T follicular helper cell (primary cell): ENCODE data around the gene SLC25A44.

Experiments used
- DNase-seq: peaks from one replicate; pipeline ENCODE4 v3.0.0-alpha.2; 2020; ENCODE audit warnings: low read depth
- total RNA-seq, 2 experiments: gene quantifications; one replicate each; lab custom pipeline; 2026; lab: John Stamatoyannopoulos, UW

The SLC25A44 gene
- total RNA-seq: 47.9 to 68.5 reads per million in 2 experiments

- DNase-seq: peak; percentile 96
Observed at GRCh38 chr1:156193488-156194299, at the start of gene SLC25A44. SLC25A44 (plus strand) TSS chr1:156194104; CDS start chr1:156199848, 5,744 bp downstream.

GRCh38 chr1:156144742-156145141, 49.2 kb upstream of the SLC25A44 start:
- DNase-seq: no peak

GRCh38 chr1:156145650-156146019, 48.3 kb upstream of the SLC25A44 start:
- DNase-seq: no peak

- DNase-seq: no peak
Observed at GRCh38 chr1:156146020-156146768, 47.7 kb upstream of the SLC25A44 start.

GRCh38 chr1:156146769-156147405, 47.0 kb upstream of the SLC25A44 start:
- no peak for DNase-seq

GRCh38 chr1:156148216-156148615, 45.7 kb upstream of the SLC25A44 start:
- DNase-seq: no peak

- DNase-seq: no peak
Observed at GRCh38 chr1:156149374-156150332, 44.3 kb upstream of the SLC25A44 start.

GRCh38 chr1:156150333-156151011, 43.4 kb upstream of the SLC25A44 start:
- DNase-seq: no peak

GRCh38 chr1:156151093-156151688, 42.7 kb upstream of the SLC25A44 start:
- DNase-seq: no peak

GRCh38 chr1:156152628-156153027, 41.3 kb upstream of the SLC25A44 start:
- no peak for DNase-seq

- DNase-seq: no peak
Observed at GRCh38 chr1:156153362-156153761, 40.5 kb upstream of the SLC25A44 start, which contains the start of gene SEMA4A. SEMA4A (plus strand) TSS chr1:156153585; CDS start chr1:156154579, 994 bp downstream.

- DNase-seq: no peak
Observed at GRCh38 chr1:156154317-156154749, 39.6 kb upstream of the SLC25A44 start.

- DNase-seq: no peak
Observed at GRCh38 chr1:156155756-156156510, 38.0 kb upstream of the SLC25A44 start.

GRCh38 chr1:156157506-156157905, 36.4 kb upstream of the SLC25A44 start:
- no peak for DNase-seq

- DNase-seq: no peak
Observed at GRCh38 chr1:156157966-156158365, 35.9 kb upstream of the SLC25A44 start.

- DNase-seq: no peak
Observed at GRCh38 chr1:156160000-156160742, 33.7 kb upstream of the SLC25A44 start.

GRCh38 chr1:156160743-156161171, 33.1 kb upstream of the SLC25A44 start:
- no peak for DNase-seq

GRCh38 chr1:156162430-156163037, 31.4 kb upstream of the SLC25A44 start:
- no peak for DNase-seq
